ENCODE results near the gene PI16.

The PI16 gene

GRCh38 chr6:36955136-36955535 lies 598 bp downstream of the PI16 start:
- Histone ChIP-seq H3K27me3 (ENCODE audit: insufficient read depth, low read depth, severe bottlenecking) (no peaks in the 10 kb centered on the region), H3K36me3 (no peaks in the 10 kb centered on the region), H3K4me3 (ENCODE audit: low read depth, low read length) (no peak overlapping the region), H3K27ac (no peak overlapping the region), H3K9me3 (ENCODE audit: severe bottlenecking) (no peaks in the 10 kb centered on the region)
- DNase-seq = no peak
- TF ChIP-seq CTCF (IDR thresholded peaks at IDR 0.05; ENCODE audit: low read depth, low read length) = no peak

GRCh38 chr6:36955671-36956445 lies 1.3 kb downstream of the PI16 start:
- Histone ChIP-seq H3K36me3 (no peaks in the 10 kb centered on the region), H3K4me3 (ENCODE audit: low read depth, low read length) (no peak overlapping the region), H3K27ac (no peak overlapping the region), H3K27me3 (ENCODE audit: insufficient read depth, low read depth, severe bottlenecking) (no peaks in the 10 kb centered on the region), H3K9me3 (ENCODE audit: severe bottlenecking) (no peaks in the 10 kb centered on the region)
- no peak for TF ChIP-seq CTCF (IDR thresholded peaks at IDR 0.05; ENCODE audit: low read depth, low read length)
- no peak for DNase-seq

DNA sequence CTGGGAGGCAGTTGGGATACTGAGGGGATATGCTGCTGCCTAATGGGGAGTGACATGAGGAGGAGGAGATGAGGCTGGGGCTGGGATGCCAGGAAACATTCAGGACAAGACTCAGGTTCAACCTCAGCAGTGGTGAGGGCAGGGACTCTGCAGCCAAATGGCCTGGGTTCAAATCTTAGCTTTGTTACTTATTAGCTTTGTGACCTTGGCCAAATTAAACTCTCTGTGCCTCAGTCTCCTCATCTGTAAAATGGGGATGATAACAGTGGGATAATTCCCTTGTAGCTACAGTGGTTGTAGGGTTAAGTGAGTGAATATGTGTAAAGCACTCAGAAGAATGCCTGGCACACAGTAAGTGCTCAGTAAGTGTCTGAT lies 1.9 kb downstream of the PI16 start:
- no peak for TF ChIP-seq CTCF (IDR thresholded peaks at IDR 0.05; ENCODE audit: low read depth, low read length)
- no peak overlapping the region for H3K27ac ChIP-seq
- H3K9me3 ChIP-seq (ENCODE audit: severe bottlenecking) = no peaks in the 10 kb centered on the region
- DNase-seq = no peak
- no peak overlapping the region for H3K4me3 ChIP-seq (ENCODE audit: low read depth, low read length)
- no peaks in the 10 kb centered on the region for H3K36me3 ChIP-seq
- H3K27me3 ChIP-seq (ENCODE audit: insufficient read depth, low read depth, severe bottlenecking) = no peaks in the 10 kb centered on the region

- Histone ChIP-seq H3K4me3 (ENCODE audit: low read depth, low read length) (no peak overlapping the region), H3K36me3 (no peaks in the 10 kb centered on the region), H3K9me3 (ENCODE audit: severe bottlenecking) (no peaks in the 10 kb centered on the region), H3K27me3 (ENCODE audit: insufficient read depth, low read depth, severe bottlenecking) (no peaks in the 10 kb centered on the region), H3K27ac (no peak overlapping the region)
- no peak for TF ChIP-seq CTCF (IDR thresholded peaks at IDR 0.05; ENCODE audit: low read depth, low read length)
- no peak for DNase-seq
Measured at GRCh38 chr6:36957773-36958271, 3.3 kb downstream of the PI16 start.

GRCh38 chr6:36958775-36959554 lies 4.4 kb downstream of the PI16 start:
- TF ChIP-seq CTCF (IDR thresholded peaks at IDR 0.05; ENCODE audit: low read depth, low read length) = no peak
- no peak overlapping the region for H3K27ac ChIP-seq
- H3K4me3 ChIP-seq (ENCODE audit: low read depth, low read length) = no peak overlapping the region
- H3K36me3 ChIP-seq = no peaks in the 10 kb centered on the region
- no peaks in the 10 kb centered on the region for H3K27me3 ChIP-seq (ENCODE audit: insufficient read depth, low read depth, severe bottlenecking)
- DNase-seq = no peak
- no peaks in the 10 kb centered on the region for H3K9me3 ChIP-seq (ENCODE audit: severe bottlenecking)

All from WERI-Rb-1 (cell line).